ENCODE results near the gene ZNF619. TPM values are rescaled to one million over a fixed set of nuclear protein-coding genes. Genes with fewer than 3 reads are reported as not detected.

ZNF619 gene
- total RNA-seq = 1 to 10 TPM; 2.0 to 5.2 (median 4.5) TPM
- long read RNA-seq = 0 reads

GRCh38 chr3:40476478-40477470 lies at the start of gene ZNF619:
Gene ZNF619, plus strand, starts transcription at chr3:40477122. Its CDS starts 858 bp downstream, at chr3:40477980.
- TF ChIP-seq CTCF (IDR thresholded peaks at IDR 0.05) = no peak
- peak; percentile 36 for TF ChIP-seq POLR2A (IDR thresholded peaks at IDR 0.05)
- Histone ChIP-seq H3K27me3 (no peaks in the 10 kb centered on the region), H3K9me3 (no peaks in the 10 kb centered on the region), H3K27ac (peak within 1 kb of the TSS; percentile 58 to 70 (median 61)), H3K36me3 (peaks cover 0 to 7% (median 0%) of the 10 kb centered on the region in 4 donors), H3K4me1 (peaks cover 0 to 6% (median 3%) of the 10 kb centered on the region in 4 donors), H3K4me3 (peak within 1 kb of the TSS; percentile 43 to 95 (median 91))
- DNase-seq = peak; percentile 79 to 87 (median 81)
- ATAC-seq = peak; percentile 98 to 100 (median 98)
- 7% methylated on average over 27 of the region's 48 CpGs for WGBS (ENCODE audit: insufficient coverage, low coverage, low lambda C conversion rate, missing lambda C conversion rate)
- intact Hi-C loops (cut with DNase I) = no loop called here

- 85% methylated on average over 2 of the region's 2 CpGs for WGBS (ENCODE audit: insufficient coverage, low coverage, low lambda C conversion rate, missing lambda C conversion rate)
- no peak overlapping the region for H3K4me3 ChIP-seq
- intact Hi-C loops (cut with DNase I) = no loop called here
These were observed 44.1 kb upstream of the ZNF619 start for GRCh38 chr3:40432793-40433192.

GRCh38 chr3:40437889-40438288 lies 39.0 kb upstream of the ZNF619 start:
- no peak overlapping the region for H3K4me3 ChIP-seq
- no peaks in the 10 kb centered on the region for H3K27me3 ChIP-seq
- no peaks in the 10 kb centered on the region for H3K36me3 ChIP-seq
- TF ChIP-seq CTCF (IDR thresholded peaks at IDR 0.05) = no peak
- no peak for TF ChIP-seq POLR2A (IDR thresholded peaks at IDR 0.05)
- no peak for DNase-seq
- ATAC-seq = no peak
- 78% methylated on average over 5 of the region's 5 CpGs for WGBS (ENCODE audit: insufficient coverage, low coverage, low lambda C conversion rate, missing lambda C conversion rate)
- intact Hi-C loops (cut with DNase I) = no loop called here
- no peaks in the 10 kb centered on the region for H3K4me1 ChIP-seq
- H3K9me3 ChIP-seq = no peaks in the 10 kb centered on the region
- no peak overlapping the region for H3K27ac ChIP-seq

More at GRCh38 chr3:40432793-40433192, 44.1 kb upstream of the ZNF619 start:
- no peak for ATAC-seq
- H3K4me1 ChIP-seq = no peaks in the 10 kb centered on the region
- TF ChIP-seq POLR2A (IDR thresholded peaks at IDR 0.05) (no peak), CTCF (IDR thresholded peaks at IDR 0.05) (no peak)
- H3K36me3 ChIP-seq = no peaks in the 10 kb centered on the region
- H3K27ac ChIP-seq = no peak overlapping the region
- no peak for DNase-seq
- no peaks in the 10 kb centered on the region for H3K27me3 ChIP-seq
- H3K9me3 ChIP-seq = no peaks in the 10 kb centered on the region

GRCh38 chr3:40445062-40445461 lies 31.9 kb upstream of the ZNF619 start:
- WGBS (ENCODE audit: insufficient coverage, low coverage, low lambda C conversion rate, missing lambda C conversion rate) = 100% methylated on average over 4 of the region's 9 CpGs
- ATAC-seq (no peak), DNase-seq (no peak)
- H3K36me3 ChIP-seq = peaks cover 0 to 19% (median 0%) of the 10 kb centered on the region in 4 donors
- H3K27me3 ChIP-seq = no peaks in the 10 kb centered on the region
- intact Hi-C loops (cut with DNase I) = no loop called here
- H3K9me3 ChIP-seq = no peaks in the 10 kb centered on the region
- TF ChIP-seq POLR2A (IDR thresholded peaks at IDR 0.05) (no peak), CTCF (IDR thresholded peaks at IDR 0.05) (no peak)
- H3K4me3 ChIP-seq = no peak overlapping the region
- no peaks in the 10 kb centered on the region for H3K4me1 ChIP-seq
- no peak overlapping the region for H3K27ac ChIP-seq
